ENCODE results near the gene PPT1. TPM values are rescaled to one million over a fixed set of nuclear protein-coding genes. Genes with fewer than 3 reads are reported as not detected.

Gene PPT1
- polyA plus RNA-seq, 1 donor (not counting 4 experiments of a cell fraction or from before 2014, with no cell fraction given) = 58.9 TPM

DNA sequence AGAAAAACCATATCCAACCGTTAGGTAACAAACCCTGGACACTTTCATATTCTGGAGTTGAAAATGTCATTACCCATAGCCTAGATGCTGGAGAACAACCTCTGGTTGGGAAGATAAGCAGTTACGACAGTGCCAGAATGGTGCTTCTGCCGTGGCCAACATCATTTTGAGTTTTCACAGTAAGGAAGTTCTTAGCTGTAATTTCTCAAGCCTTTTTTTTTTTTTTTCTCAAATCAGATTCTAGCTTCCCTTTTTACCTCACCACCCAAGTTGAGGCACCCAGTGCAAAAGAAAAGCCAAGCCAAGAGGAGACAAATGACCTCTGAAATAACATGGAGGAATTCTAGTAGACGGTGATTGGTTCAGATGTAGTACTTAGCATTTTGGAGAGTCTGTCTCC lies 21.8 kb downstream of the PPT1 start:
- Histone ChIP-seq H3K4me2 (ENCODE audit: control insufficient read depth, extremely low read depth, insufficient read depth, low read depth, low read length) (no peak overlapping the region), H3K36me3 (ENCODE audit: control insufficient read depth in 2 of 2, extremely low read depth in 1 of 2, insufficient read depth in 2 of 2, low read length in 2 of 2) (peaks cover 18 to 36% of the 10 kb centered on the region in 2 experiments), H4K20me1 (ENCODE audit: control insufficient read depth, extremely low read depth, insufficient read depth, low read length) (peaks cover 2% of the 10 kb centered on the region), H3K27ac (ENCODE audit: control insufficient read depth, insufficient read depth, low read length) (no peak overlapping the region), H3K9me1 (ENCODE audit: control insufficient read depth, extremely low read depth, insufficient read depth, low read length) (no peaks in the 10 kb centered on the region), H3K9ac (ENCODE audit: control insufficient read depth, extremely low read depth, insufficient read depth, low read length) (no peak overlapping the region), H3K79me2 (ENCODE audit: control insufficient read depth, insufficient read depth, low read length) (no peaks in the 10 kb centered on the region), H3K4me1 (ENCODE audit: control insufficient read depth, extremely low read depth, insufficient read depth, low read length) (peaks cover 11% of the 10 kb centered on the region), H3K27me3 (ENCODE audit: control insufficient read depth, extremely low read depth, insufficient read depth, low read length) (no peaks in the 10 kb centered on the region), H3K4me3 (ENCODE audit: control insufficient read depth in 2 of 3, extremely low read depth in 1 of 3, insufficient read depth in 2 of 3, low read depth in 1 of 3, low read length in 3 of 3) (no peak overlapping the region), H2AFZ (ENCODE audit: control insufficient read depth, low read length) (no peak overlapping the region), H3K9me3 (ENCODE audit: control insufficient read depth, low read depth, low read length) (no peaks in the 10 kb centered on the region)
- dilution Hi-C loops (cut with MboI; ENCODE audit: extremely low pct_ligation_motif_present, low sequenced_read_pairs) = no loop called here
- FAIRE-seq (no peak), DNase-seq (ENCODE audit: low read depth, low spot score) (no peak)
- TF ChIP-seq, protein P1, sequence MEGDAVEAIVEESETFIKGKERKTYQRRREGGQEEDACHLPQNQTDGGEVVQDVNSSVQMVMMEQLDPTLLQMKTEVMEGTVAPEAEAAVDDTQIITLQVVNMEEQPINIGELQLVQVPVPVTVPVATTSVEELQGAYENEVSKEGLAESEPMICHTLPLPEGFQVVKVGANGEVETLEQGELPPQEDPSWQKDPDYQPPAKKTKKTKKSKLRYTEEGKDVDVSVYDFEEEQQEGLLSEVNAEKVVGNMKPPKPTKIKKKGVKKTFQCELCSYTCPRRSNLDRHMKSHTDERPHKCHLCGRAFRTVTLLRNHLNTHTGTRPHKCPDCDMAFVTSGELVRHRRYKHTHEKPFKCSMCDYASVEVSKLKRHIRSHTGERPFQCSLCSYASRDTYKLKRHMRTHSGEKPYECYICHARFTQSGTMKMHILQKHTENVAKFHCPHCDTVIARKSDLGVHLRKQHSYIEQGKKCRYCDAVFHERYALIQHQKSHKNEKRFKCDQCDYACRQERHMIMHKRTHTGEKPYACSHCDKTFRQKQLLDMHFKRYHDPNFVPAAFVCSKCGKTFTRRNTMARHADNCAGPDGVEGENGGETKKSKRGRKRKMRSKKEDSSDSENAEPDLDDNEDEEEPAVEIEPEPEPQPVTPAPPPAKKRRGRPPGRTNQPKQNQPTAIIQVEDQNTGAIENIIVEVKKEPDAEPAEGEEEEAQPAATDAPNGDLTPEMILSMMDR (optimal IDR thresholded peaks at IDR 0.05 in 1 of 3, IDR thresholded peaks at IDR 0.05 in 1 of 3, conservative IDR thresholded peaks at IDR 0.05 in 1 of 3; ENCODE audit: extremely low read depth in 1 of 3, insufficient read depth in 2 of 3, low read length in 3 of 3) = no peak
- no peak for TF ChIP-seq EZH2 (IDR thresholded peaks at IDR 0.05; ENCODE audit: low read length)

DNA sequence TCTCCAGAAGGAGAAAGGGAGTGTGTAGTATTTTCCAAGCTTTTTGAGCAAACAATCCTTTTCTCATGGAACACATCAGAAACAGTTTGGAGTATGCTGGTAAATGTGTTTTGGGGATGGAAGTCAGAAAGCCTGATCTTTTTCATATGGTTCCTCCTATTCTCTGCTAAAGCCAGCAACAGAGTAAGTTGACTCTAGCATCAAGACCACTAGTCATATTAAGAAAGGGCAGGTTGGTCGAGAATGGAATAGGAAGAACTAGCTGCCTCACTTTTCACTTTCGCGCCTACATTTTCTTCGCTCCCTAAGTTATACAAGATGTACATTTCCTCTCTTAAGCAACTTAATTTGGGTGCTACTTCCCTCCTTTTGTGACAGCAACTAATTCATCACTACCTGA lies 24.0 kb downstream of the PPT1 start:
- no peak overlapping the region for H2AFZ ChIP-seq (ENCODE audit: control insufficient read depth, low read length)
- H3K9me3 ChIP-seq (ENCODE audit: control insufficient read depth, low read depth, low read length) = no peaks in the 10 kb centered on the region
- TF ChIP-seq, protein P1 (optimal IDR thresholded peaks at IDR 0.05 in 1 of 3, IDR thresholded peaks at IDR 0.05 in 1 of 3, conservative IDR thresholded peaks at IDR 0.05 in 1 of 3; ENCODE audit: extremely low read depth in 1 of 3, insufficient read depth in 2 of 3, low read length in 3 of 3) = no peak
- no peak for TF ChIP-seq EZH2 (IDR thresholded peaks at IDR 0.05; ENCODE audit: low read length)
- H3K9ac ChIP-seq (ENCODE audit: control insufficient read depth, extremely low read depth, insufficient read depth, low read length) = no peak overlapping the region
- no peak for FAIRE-seq
- H3K36me3 ChIP-seq (ENCODE audit: control insufficient read depth in 2 of 2, extremely low read depth in 1 of 2, insufficient read depth in 2 of 2, low read length in 2 of 2) = peaks cover 25 to 50% of the 10 kb centered on the region in 2 experiments
- H3K4me1 ChIP-seq (ENCODE audit: control insufficient read depth, extremely low read depth, insufficient read depth, low read length) = peaks cover 11% of the 10 kb centered on the region
- H3K9me1 ChIP-seq (ENCODE audit: control insufficient read depth, extremely low read depth, insufficient read depth, low read length) = no peaks in the 10 kb centered on the region
- H3K4me2 ChIP-seq (ENCODE audit: control insufficient read depth, extremely low read depth, insufficient read depth, low read depth, low read length) = no peak overlapping the region
- no peak overlapping the region for H3K4me3 ChIP-seq (ENCODE audit: control insufficient read depth in 2 of 3, extremely low read depth in 1 of 3, insufficient read depth in 2 of 3, low read depth in 1 of 3, low read length in 3 of 3)
- dilution Hi-C loops (cut with MboI; ENCODE audit: extremely low pct_ligation_motif_present, low sequenced_read_pairs) = no loop called here
- H3K27ac ChIP-seq (ENCODE audit: control insufficient read depth, insufficient read depth, low read length) = no peak overlapping the region
- H3K27me3 ChIP-seq (ENCODE audit: control insufficient read depth, extremely low read depth, insufficient read depth, low read length) = no peaks in the 10 kb centered on the region
- H3K79me2 ChIP-seq (ENCODE audit: control insufficient read depth, insufficient read depth, low read length) = no peaks in the 10 kb centered on the region
- no peak for DNase-seq (ENCODE audit: low read depth, low spot score)
- peaks cover 2% of the 10 kb centered on the region for H4K20me1 ChIP-seq (ENCODE audit: control insufficient read depth, extremely low read depth, insufficient read depth, low read length)

All from keratinocyte (primary cell).